Neural cell (in vitro differentiated cells): Measurements from ENCODE around the gene CIZ1.

ENCODE experiments used
- EP300 ChIP-seq: fragments of 450-650 bp; conservative IDR thresholded peaks from 2 replicates; pipeline ENCODE4 v1.6.1; 2014; ENCODE audit warnings: antibody characterized with exemption, mild to moderate bottlenecking, moderate library complexity; ENCODE audit not compliant: poor library complexity, severe bottlenecking
- POLR2AphosphoS5 ChIP-seq: IDR thresholded peaks from 2 replicates; pipeline ENCODE4 v1.6.1; 2012
- TAF1 ChIP-seq: IDR thresholded peaks from 2 replicates; pipeline ENCODE4 v1.6.1; 2012; ENCODE audit warnings: low read depth

GRCh38 chr9:128153060-128153946, 38.1 kb downstream of the CIZ1 start:
- TF ChIP-seq POLR2AphosphoS5, result no peak
- no peak for TF ChIP-seq EP300
- TF ChIP-seq TAF1, result no peak
